ENCODE results near the gene MRTFA.

GRCh38 chr22:40416267-40416570 is 220.3 kb downstream of the MRTFA start:
- no peak for TF ChIP-seq CTCF (IDR thresholded peaks at IDR 0.05)
- no peak for TF ChIP-seq POLR2AphosphoS5 (IDR thresholded peaks at IDR 0.05)
- no peak for TF ChIP-seq POLR2A (IDR thresholded peaks at IDR 0.05)

Measured in prostate gland (tissue), 2 donors.